GM18507 (cell line): Measurements from ENCODE around the gene HJURP.

Experiments used
- DNase-seq: peaks from one replicate; pipeline ENCODE4 v3.0.0; 2011; ENCODE audit warnings: low read depth; ENCODE audit not compliant: insufficient read length; ENCODE audit errors: extremely low spot score
- FAIRE-seq: peaks from 2 replicates; lab custom pipeline; 2011; peaks lifted over from hg19 to GRCh38; lab: Jason Lieb, UNC

The HJURP gene

DNA sequence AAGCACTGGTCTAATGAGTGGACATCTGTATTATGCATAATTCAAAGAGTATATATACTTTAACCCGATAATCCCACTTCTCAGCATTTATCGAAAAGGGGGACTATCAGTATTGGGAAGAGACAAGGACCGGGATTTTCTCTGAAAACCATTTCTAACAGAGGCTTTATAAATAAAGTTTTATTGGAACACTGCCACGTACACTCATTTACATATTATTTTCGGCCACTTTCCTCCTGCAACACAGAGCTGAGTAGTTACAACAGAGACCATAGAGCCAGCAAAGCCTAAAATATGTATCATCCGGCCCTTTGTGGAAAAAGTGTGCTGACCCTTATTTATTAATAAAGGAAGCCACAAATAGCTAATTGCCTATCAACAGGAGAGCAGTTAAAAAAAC, 3.2 kb downstream of the HJURP start:
- FAIRE-seq, result no peak

DNA sequence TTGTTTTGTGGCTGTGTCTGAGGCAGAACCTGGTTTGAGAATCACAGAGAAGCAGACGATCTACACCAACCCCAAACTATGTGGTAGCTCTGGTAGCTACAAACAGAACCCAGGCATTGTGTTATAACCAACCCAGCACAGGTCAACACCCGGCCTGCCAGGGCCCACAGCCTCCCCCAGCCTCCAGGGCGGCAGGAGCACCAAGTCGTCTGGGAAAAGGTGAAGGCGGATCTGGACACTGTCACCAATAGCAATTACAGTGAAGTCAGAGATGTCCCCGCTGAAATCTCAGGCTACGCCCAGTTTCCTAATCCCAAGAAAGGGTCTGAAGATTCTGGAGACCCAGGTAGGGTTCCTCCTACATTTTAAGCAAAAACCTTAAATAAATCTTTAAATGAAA, 3.6 kb downstream of the HJURP start:
- DNase-seq (no peak), FAIRE-seq (no peak)

More for the DNA sequence above, 3.2 kb downstream of the HJURP start:
- no peak for DNase-seq

DNA sequence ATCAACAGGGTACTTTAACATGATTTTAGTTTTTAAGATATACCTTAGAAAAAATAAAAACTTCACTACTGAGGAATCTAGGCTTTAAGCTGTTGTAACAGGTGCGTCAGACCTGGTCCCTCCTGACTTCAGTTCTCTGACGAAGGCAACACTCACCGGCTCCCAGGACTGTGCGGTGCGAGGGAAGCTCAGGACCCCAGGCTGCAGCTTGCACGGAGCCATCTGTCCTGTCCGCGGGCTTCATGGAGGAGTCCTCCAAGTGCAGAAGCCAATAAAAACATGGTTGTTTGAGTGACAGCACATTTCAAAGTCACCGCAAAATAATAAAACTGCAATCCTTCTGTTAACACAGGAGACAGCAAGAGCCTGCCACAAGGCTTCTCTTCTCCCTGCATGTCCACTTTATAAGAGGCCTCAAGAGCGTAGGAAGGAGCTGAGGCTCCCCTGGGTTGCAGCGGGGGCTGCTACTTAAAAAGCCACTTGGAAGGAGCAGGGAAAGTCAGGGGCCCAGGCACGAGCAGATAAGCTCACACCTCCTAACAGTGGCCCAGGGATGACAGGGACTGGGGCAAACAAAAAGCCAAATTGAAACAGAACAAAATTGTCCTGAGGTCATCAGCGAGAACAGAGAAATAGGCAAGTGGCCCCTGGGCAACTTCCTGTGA, 4.6 kb downstream of the HJURP start:
- no peak for DNase-seq
- no peak for FAIRE-seq

DNA sequence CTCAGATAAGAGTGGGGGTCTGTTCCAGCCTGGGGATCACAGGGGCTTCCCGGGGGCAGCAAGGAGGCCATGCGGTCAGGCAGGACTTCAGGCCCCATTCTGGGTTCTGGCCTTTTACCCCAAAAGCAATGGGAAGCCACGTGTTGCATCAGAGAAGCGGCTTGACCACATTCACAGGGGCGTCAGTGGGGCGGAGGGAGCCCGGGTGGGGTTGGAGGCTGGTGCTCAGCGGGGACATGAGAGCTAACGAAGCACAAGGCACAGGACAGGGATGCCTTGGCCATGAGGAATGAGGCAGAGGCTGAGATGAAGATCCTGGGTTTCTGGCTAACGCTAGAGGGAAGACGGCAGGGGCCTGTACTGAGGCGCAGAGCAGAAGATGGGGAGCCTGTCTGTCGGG, 6.1 kb downstream of the HJURP start:
- FAIRE-seq (no peak), DNase-seq (no peak)

DNA sequence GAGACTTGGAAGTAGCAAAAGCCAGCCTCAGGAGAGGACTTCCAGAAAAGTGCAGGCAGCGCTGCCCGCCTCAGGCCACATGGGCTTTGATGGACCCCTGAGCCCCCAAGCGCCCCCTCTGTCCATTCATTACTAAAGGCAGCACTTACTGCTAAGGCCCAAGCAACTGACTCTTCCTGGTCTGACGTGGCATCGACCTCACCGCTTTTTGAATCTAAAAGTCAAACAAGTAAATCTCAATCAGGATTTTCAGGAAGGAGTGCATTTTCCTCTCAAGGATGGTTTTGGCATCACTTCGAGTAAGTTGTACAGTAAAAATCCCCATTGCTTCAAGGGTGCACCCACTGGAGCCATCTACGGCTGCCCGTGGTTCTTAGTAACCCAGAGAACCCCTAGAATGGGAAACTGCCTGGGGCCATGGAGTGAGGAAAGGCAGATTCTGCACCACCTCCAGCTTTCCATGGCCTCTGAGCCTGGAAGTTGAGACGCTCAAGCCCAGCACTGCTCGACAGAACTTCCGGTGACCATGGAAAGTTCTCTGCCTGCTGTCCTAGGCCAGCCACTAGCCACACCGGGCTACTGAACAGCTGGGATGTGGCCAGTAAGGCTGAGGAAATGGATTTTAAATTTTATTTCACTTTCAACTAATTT, 7.0 kb downstream of the HJURP start:
- no peak for DNase-seq
- FAIRE-seq, result no peak

DNA sequence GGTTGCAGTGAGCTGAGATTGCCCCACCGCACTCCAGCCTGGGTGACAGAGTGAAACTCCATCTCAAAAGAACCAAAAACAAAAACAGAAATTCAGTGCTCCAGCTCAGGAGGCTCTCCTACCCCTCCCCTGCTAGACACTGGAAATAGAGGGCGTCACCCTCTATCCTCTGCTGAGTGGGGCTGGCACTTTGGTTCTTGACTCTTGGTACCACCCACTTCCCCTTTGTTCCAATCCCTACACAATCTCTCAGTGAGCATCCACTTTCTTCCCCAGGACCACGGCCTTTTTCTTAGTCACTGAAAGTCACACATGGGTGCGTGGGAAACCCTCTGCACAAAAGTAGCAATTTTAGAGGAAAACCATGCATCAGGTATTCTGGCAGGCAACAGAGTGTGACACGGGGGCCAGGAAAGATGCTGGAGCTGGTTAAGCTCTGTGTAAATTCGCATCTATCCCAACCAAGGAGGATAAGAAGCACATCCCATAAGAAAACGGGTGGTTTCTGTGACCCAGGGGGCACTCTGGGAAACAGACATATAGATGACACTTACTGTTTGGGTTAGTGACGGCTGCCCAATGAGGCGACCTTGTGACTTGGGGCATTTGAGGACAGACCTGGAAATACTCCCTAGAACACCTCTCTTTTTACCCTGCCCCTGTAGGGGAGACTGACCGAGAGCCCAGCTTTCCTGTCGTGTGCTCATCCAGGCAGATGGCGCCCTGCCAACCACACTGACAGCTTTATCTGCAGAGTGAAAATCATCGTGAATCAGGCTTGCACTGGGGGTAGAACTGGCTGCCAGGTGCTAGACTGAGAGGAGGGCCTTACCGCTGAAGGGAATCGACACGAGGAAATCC, 7.7 kb downstream of the HJURP start:
- DNase-seq (no peak), FAIRE-seq (no peak)

DNA sequence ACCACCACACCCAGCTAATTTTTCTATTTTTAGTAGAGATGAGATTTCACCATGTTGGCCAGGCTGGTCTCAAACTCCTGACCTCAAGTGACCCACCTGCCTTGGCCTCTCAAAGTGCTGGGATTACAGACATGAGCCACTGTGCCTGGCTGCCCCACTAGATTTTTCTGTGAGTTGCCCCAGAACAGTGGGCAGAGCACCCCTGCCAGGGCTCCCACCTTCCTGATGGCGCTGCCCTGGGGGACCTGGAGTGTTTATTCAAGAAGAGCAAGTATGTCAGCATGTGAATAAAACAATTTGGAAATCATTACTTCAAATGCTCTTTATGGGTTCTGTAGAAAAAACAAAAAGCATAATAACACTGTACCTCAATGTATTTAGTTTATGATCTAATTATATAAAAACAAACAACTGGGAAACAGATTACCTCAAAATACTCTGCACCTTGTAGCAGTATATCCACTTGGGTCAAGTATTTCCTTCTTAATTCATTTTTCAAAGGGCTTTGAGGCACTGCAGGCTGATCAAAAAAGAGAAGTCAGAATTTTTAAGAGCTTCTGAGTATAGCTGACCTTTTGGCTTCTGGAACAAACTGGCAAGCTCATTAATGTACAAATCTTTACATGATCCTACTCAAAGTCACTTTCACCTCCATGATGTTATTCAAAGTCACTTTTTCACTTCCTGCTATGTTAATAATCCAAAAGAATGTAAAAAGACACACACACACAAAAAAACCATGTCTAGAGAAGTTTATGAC, 8.9 kb downstream of the HJURP start:
- no peak for FAIRE-seq
- DNase-seq, result no peak

DNA sequence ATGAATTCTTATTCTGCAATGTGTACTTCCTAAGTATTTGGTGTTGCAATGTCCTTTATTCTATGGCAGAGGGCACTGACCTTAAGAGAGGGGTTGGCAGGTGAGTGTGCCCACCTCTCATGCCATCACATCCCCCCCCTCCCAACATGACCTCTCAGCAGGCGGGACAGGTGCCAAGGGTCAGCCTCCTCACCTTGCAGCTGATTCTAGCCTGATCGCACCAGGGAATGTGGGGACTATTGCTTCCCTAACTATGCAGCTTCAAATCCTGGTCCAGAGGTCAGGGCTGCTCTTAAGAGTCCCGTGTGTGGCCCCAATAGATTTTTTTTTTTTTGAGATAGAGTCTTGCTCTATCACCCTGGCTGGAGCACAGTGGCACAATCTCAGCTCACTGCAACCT, 9.5 kb downstream of the HJURP start:
- DNase-seq (no peak), FAIRE-seq (no peak)

DNA sequence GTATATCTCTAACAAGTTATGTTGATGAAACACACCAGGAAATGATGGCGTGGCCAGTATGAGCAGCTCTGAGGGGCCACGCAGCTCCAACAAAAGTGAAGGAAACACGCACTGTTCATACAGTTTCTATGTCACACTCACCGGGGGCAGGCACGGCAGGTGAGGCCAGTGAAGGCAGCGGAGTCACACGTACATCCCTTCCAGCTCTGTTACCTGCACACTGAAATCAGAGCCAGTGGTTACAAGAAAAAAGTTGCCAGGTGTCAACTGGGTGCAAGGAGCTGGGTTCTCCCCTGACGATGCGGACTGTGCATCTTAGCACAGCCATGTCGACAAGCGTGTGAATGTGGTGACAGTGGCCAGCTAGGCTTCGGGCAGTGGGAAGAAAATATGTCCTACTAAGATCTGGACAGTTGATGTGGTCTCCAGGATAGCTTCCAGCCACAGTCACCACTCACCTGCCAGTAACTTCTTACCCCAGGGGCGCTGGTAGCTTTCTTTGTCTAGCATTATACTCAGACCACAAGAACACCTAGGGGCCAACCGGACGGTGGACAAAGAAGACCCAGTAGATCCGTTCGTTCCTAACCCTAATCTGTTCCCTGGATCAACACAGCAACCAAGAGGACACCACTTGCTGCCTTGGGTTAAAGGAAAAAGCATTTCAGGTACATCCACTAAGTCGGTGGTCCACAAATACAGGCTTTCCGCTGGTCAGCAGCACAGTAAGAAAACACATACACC, 10.1 kb downstream of the HJURP start:
- DNase-seq, result no peak
- FAIRE-seq, result no peak

DNA sequence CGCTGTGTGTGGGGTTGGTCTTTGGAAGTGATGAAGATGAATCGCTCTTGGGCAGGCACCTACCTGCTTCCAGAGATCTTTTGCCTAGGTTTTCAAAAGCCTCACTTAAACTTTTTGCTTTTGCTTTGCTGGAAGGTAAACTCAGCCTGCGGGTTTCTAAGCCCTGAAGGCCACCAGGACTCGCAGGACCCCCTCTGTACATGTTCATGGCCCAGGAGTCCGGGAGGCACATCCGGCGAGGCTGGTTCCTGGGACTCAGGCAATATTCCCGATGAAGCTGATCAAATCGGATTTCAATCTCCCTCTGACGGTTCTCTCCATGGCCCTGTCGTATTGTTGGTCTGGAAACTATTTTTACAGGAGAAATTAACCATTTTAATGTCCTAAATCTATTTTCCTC, 13.2 kb downstream of the HJURP start:
- FAIRE-seq (no peak), DNase-seq (no peak)

DNA sequence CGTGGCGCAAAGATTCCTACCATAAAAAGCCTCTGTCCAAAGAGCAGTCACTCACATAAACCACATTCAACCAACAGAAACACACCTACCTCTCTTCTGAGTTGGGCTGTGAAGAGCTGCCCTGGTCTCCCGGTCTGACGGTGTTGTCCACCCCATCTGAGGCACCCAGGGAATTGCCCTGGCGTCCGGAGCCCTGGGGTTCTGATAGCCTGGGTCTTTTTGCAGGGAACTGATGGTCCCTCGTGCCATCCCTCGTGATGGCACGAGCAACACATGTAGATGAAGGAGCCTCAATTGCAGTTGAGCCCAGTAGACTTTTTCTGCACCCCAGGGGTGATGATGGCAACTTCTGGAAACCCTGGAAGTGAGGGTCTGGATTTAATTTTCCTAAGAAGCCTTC, 13.8 kb downstream of the HJURP start:
- DNase-seq (no peak), FAIRE-seq (no peak)

DNA sequence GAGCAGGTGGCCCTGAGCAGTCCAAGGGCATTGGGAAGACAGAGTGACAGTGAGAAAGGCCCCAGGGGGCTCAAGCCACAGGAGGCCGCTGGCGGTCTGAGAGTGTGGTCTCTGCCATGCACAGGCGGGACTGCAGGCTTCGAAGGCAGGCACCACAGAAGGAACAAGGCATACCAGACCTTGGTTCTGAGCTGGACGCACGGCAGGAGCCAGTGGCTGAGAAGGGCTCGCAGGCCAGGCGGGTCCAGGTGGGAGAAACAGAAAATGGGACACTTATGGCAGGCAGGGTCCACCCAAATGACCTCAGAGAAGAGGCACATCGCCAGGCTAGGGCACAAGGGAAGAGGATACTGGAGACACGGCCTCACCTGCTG, 14.9 kb downstream of the HJURP start:
- DNase-seq (no peak), FAIRE-seq (no peak)

DNA sequence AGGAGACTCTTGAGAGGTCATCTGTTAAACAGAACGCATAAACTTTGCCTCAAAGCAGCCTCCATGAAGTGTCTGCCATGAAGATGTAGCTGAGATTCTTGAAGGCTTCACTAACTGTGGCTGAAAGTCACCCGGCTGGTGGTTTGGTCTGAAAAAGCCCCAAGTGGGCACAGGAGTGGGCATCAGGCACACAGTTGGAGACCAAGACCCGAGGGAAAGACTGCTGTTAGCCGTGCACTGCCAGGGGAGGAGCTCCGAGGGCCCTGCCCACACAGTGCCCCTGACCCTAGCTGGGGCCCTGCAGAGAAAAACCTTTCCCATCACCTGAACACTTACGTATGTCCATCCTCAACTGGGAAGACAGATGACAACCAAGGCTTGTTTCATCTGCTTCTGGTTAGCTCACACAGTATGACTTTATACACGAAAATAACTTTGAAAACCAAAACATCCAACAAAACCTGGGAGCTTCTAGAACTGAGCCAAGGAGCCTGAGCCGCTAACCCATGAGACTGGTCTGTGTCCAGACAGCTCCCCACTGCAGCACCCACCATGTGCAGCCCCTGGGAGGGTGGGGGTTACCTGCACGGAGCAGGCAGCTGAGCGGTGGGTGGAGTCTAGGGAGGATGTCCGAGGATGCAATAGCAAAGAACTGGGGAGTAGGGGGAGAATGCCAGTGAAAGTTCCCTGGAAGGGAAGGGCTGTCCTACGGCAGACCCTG, 15.4 kb downstream of the HJURP start:
- FAIRE-seq (no peak), DNase-seq (no peak)

DNA sequence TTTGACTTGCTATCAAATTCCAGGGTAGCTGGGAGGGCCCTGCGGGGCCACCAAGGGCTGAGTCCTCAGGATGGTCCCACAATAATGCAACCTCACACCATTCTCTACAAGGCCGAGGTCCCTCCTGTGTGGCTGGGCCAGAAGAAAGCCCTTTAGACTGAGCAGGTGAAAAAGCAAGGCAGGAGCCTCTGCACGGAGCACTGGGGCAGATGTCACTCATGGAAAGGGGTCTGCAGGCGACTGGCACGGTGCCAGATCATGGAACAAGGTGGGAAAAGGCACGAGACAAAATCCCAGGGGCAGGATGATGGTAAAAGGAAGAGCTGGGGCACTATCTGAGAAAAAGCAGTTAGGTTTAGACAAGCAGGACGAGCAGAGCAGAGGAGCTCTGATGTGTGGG, 16.1 kb downstream of the HJURP start:
- DNase-seq (no peak), FAIRE-seq (no peak)

DNA sequence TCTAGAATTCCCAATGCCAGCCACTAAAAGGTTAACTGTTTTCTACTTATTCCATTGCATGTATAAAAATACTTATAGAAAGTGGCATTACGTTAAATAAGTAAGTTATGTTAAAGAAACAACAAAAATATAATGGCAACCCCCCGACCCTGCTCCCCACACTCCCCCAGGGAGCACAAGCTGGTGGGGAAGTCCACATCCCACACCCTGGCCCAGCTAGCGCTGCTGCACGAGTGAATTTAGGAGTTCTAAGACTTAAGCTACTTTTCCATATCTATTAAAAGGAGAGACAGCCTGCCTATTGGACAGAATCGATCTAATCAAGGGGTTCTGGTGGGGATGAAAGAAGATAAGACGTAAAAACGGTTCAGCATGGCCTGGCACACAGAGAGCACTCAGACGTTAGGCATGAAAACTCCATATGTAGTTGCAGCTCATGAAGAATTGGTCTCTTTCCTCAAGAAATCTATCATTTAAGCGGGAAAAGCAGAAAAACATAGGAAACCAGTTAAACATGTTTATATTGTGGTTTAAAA, 16.6 kb downstream of the HJURP start:
- DNase-seq, result no peak
- FAIRE-seq, result no peak

DNA sequence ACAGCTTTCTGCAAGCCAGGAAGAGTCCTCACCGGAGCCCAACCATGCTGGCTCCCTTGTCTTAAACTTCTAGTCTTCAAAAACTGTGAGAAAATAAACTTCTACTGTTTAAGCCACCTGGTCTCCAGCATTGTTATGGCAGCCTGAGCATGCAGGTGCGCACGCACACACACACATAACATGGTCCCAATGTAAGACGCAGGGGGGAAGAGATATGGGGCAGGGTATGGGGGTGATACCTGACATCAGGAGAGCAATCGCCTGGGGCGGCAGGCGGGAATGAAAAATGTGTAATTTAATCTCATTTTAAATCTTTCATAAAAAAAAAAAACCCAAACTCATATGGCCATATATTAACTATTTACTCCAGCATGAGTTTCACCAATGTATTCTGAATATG, 18.0 kb downstream of the HJURP start:
- no peak for FAIRE-seq
- no peak for DNase-seq

DNA sequence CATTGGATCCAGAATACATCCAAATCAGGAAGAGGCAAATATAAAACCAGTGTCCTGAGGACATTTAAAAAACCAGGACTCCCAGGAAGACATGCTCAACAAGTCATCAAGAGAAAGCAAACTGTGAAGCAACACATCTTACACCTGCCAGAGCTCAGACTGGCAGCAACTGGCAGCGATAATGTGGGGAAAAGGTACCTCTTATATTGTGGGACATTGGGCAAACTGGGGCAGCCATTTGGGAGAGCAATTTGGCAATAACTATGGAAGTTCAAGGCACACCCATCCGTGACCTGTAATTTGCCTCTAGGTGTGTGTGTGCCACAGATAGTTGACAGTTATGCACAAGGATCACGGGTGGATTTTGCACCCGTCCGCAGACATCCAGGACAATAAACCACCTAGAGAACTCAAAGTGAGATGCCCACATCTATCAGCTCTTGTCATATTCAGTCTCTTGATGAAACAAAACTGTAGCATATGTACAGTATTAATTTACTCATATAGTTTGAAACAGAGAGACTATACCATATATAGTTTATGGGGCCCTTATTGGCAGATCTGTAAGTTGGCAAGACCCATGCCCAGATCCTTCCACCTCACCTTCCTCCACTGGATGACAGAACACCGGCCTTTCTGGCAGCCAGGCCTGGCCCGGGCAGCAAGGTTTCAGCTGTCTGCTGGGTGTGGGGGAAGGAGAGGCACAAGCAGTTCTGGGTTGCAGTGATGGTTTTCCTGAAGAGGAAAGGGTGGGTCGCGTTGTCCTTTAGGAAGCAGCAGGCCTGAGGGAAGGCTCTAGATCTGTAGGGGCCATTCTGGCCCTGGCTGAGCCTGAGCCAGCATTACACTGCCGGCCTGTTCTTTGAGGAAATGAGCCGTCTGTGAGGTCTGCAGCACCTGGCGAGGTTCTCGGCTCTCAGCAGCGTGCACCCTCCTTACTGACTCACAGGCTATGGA, 18.8 kb downstream of the HJURP start:
- DNase-seq, result no peak
- FAIRE-seq, result no peak
